Kidney epithelial cell (primary cell): ENCODE results near the gene OPCML. TPM values are rescaled to one million over a fixed set of nuclear protein-coding genes. Genes with fewer than 3 reads are reported as not detected.

ENCODE experiments used
- DNase-seq: peaks from one replicate; pipeline ENCODE4 v3.0.0-alpha.2; 2010; ENCODE audit warnings: low read depth
- H3K27me3 ChIP-seq: 2 replicates; pipeline ENCODE4 v1.6.0; 2011; ENCODE audit warnings: low read length; ENCODE audit not compliant: control insufficient read depth, insufficient read depth
- H3K36me3 ChIP-seq: 2 replicates; pipeline ENCODE4 v1.5.1; 2011; ENCODE audit warnings: low read length; ENCODE audit not compliant: control insufficient read depth, insufficient read depth
- H3K4me3 ChIP-seq: 2 replicates; pipeline ENCODE4 v1.5.1; 2011; ENCODE audit warnings: low read depth, mild to moderate bottlenecking, control low read depth, low read length
- total RNA-seq: library from RNA; depleted of rRNA; stranded (reverse); fragments of >200 nt; gene quantifications from 2 replicates; pipeline ENCODE4 v1.2.3, GENCODE V29; 2015
- TF ChIP-seq, protein P1 (sequence below): IDR thresholded peaks from 2 replicates; pipeline ENCODE4 v1.5.1; 2011; ENCODE audit warnings: mild to moderate bottlenecking, moderate library complexity, low read length, control low read depth, inconsistent platforms; ENCODE audit not compliant: insufficient read depth, poor library complexity, severe bottlenecking

Gene OPCML
- total RNA-seq, 1 donor from 2014 or later = under 0.01 TPM

- Histone ChIP-seq H3K4me3 (no peak overlapping the region), H3K27me3 (no peaks in the 10 kb centered on the region), H3K36me3 (no peaks in the 10 kb centered on the region)
- DNase-seq = no peak
- TF ChIP-seq, protein P1, sequence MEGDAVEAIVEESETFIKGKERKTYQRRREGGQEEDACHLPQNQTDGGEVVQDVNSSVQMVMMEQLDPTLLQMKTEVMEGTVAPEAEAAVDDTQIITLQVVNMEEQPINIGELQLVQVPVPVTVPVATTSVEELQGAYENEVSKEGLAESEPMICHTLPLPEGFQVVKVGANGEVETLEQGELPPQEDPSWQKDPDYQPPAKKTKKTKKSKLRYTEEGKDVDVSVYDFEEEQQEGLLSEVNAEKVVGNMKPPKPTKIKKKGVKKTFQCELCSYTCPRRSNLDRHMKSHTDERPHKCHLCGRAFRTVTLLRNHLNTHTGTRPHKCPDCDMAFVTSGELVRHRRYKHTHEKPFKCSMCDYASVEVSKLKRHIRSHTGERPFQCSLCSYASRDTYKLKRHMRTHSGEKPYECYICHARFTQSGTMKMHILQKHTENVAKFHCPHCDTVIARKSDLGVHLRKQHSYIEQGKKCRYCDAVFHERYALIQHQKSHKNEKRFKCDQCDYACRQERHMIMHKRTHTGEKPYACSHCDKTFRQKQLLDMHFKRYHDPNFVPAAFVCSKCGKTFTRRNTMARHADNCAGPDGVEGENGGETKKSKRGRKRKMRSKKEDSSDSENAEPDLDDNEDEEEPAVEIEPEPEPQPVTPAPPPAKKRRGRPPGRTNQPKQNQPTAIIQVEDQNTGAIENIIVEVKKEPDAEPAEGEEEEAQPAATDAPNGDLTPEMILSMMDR = no peak
Observed at GRCh38 chr11:133516845-133517244, 15.5 kb downstream of the OPCML start.

- DNase-seq = no peak
- H3K36me3 ChIP-seq = no peaks in the 10 kb centered on the region
- TF ChIP-seq, protein P1 = no peak
- H3K4me3 ChIP-seq = no peak overlapping the region
- no peaks in the 10 kb centered on the region for H3K27me3 ChIP-seq
Observed at GRCh38 chr11:133515107-133515506, 17.2 kb downstream of the OPCML start.

DNA sequence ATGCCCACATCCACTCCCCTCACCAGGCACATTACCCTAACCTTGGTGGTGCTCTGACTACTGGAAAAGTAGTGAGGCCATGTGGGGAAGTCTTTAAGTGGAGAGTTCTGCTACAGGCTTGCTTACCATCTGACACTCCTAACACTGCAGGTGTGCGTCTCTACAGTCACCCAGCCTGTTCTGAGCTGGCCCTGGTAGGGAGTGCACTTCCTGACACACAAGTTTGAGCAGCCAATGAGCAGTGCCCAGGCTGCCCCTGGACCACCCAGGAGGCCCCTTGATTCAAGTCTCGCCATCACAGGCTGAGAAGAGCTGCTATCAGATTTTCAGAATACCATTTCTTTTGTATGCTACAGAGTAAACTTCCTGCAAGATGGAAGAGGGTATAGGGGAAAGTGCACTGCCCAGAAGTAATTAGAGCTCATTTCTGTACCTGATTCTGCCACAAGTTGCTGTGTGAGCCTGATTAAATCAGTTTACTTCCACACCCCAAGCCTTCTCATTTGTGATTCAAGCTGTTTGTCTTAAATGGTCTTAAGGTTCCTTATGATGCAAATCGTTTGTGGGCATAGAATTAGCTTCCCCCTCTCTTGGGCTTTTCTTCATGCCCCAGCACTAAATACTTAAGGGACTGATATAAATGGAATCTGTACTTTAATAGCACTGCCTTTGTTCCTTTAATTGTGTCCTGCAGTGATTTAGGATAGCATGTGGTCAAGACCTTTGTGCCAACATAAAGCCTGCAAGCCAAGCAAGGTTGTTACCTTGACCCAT lies 22.2 kb downstream of the OPCML start:
- TF ChIP-seq, protein P1 = no peak
- H3K36me3 ChIP-seq = no peaks in the 10 kb centered on the region
- no peak for DNase-seq
- no peaks in the 10 kb centered on the region for H3K27me3 ChIP-seq
- H3K4me3 ChIP-seq = no peak overlapping the region

- DNase-seq = no peak
- no peak overlapping the region for H3K4me3 ChIP-seq
- H3K36me3 ChIP-seq = no peaks in the 10 kb centered on the region
- TF ChIP-seq, protein P1 = no peak
- no peaks in the 10 kb centered on the region for H3K27me3 ChIP-seq
Observed at GRCh38 chr11:133508468-133508867, 23.8 kb downstream of the OPCML start.

- TF ChIP-seq, protein P1 = no peak
- no peak overlapping the region for H3K4me3 ChIP-seq
- no peak for DNase-seq
- no peaks in the 10 kb centered on the region for H3K36me3 ChIP-seq
- H3K27me3 ChIP-seq = no peaks in the 10 kb centered on the region
Observed at GRCh38 chr11:133507185-133507584, 25.1 kb downstream of the OPCML start.
